ENCODE measurements around the gene KIN. TPM values are rescaled to one million over a fixed set of nuclear protein-coding genes. Genes with fewer than 3 reads are reported as not detected.
A peak's percentile ranks its signal among the peaks of the same experiment; 100 is the strongest.
"Not testable (repeated sequence)": the region's sequence is repeated elsewhere in the genome, so short reads cannot be mapped to it uniquely, and the experiment has no call there.

KIN gene, protein sequence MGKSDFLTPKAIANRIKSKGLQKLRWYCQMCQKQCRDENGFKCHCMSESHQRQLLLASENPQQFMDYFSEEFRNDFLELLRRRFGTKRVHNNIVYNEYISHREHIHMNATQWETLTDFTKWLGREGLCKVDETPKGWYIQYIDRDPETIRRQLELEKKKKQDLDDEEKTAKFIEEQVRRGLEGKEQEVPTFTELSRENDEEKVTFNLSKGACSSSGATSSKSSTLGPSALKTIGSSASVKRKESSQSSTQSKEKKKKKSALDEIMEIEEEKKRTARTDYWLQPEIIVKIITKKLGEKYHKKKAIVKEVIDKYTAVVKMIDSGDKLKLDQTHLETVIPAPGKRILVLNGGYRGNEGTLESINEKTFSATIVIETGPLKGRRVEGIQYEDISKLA
- total RNA-seq (2014; rRNA removed; shearing (Covaris generic)) = 19.6 and 23.0 TPM in 2 replicates

DNA sequence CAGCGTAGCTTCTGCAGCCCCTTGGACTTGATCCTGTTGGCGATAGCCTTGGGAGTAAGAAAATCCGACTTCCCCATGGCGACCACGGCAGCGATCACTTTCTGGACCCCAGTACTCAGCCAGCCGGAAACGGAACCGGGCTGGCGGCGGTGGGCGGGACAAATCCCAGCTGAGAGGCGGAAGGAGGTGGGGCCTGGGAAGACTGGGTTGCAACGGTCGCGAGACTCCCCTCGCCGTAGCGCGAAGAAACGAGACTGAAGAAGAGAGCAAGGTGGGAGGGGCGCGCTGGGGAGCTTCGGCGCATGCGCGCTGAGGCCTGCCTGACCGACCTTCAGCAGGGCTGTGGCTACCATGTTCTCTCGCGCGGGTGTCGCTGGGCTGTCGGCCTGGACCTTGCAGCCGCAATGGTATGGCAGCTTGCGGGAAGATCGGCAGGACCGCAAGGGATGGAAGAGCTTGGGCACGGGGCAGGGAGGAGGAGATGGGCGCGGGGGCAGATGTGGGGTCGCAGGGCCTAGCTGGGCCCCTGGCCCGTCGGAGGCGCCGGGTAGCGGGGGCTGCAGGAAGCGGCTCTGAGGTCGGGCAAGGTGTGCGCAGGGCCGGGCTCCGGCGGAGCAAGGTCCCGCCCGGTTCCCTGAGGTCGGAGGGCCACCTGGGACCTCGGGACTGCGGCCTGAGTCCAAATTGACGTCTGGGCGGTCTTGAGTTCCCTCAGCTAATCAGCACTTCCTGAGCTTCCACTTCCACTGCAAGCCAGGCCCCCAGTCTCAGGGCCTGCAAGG lies at the start of gene KIN, which contains the start of gene ATP5F1C:
Gene KIN (minus strand): TSS at position 137 of the 782 bp plus-strand sequence. CDS start 60 bp downstream, at position 77.
Gene ATP5F1C (plus strand): TSS at position 321 of the 782 bp plus-strand sequence. CDS start 31 bp downstream, at position 352.
- peak; percentile 97 for DNase-seq (ENCODE audit: low spot score)

DNA sequence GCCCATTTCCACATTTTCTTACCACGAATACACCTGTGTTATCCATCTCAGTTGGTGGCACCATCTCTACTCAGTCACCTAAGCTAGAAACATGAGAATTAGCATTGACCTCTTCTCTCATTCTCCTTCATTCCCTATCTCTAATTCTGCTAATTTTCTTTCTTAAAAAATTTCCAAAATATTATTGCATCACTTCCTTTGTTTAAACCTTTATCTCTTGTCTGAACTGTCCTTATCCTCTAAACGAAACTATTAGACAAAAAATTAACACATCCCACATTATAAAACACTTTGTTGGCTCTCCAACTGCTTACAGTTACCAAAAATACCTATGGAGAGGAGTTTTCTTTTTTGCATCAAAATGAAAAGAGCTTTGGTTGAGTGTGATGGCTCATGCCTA lies 48.8 kb upstream of the KIN start:
- no peak for DNase-seq (ENCODE audit: low spot score)

DNA sequence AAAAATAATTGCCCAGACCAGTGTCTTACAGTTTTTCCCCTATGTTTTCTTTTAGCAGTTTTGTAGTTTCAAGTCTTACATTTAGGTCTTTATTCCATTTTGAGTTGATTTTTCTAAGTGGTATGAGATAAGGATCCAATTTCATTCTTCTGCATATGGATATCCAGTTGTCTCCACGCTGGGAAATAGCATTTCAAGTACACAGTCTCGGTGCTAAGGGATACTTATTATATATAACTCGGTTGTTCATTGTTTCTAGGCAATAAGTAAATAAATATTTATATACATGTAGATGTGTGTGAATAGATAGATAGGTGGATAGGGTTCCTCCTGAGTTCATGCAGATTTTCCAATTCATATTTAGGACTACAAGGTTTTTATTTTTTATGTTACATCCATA lies 46.5 kb upstream of the KIN start:
- no peak for DNase-seq (ENCODE audit: low spot score)

DNA sequence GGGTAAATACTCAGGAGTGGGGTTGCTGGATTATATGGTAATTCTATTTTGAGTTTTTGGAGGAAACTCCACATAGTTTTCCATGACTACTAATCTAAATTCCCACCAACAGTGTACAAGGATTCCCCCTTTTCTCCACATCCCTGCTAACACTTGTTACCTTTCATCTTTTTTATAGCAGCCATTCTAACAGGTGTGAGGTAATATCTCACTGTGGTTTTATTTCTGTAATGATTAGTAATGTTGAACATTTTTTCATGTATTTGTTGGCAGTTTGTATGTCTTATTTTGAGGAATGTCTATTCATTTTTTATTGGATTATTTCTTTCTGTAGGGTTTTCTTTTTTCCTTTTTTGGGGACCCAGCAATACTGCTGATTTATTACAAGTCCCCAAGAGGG lies 45.4 kb upstream of the KIN start:
- no peak for DNase-seq (ENCODE audit: low spot score)

DNA sequence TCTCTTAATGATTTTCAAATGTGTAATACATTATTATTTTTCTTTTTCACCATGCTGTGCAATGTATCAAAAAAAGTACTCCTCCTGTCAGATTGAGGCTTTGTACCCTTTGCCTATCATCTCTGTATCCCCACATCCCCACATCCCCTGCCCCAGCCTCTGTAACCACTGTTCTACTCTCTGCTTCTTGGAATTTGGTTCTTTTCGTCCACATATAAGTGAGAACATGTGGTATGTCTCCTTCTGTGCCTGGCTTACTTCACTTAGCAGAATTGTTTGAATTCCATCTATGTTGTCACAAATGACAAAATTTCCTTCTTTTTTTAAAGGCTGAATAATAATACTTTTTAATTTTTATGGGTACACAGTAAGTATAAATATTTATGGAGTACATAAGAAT lies 44.3 kb upstream of the KIN start:
- no peak for DNase-seq (ENCODE audit: low spot score)

DNA sequence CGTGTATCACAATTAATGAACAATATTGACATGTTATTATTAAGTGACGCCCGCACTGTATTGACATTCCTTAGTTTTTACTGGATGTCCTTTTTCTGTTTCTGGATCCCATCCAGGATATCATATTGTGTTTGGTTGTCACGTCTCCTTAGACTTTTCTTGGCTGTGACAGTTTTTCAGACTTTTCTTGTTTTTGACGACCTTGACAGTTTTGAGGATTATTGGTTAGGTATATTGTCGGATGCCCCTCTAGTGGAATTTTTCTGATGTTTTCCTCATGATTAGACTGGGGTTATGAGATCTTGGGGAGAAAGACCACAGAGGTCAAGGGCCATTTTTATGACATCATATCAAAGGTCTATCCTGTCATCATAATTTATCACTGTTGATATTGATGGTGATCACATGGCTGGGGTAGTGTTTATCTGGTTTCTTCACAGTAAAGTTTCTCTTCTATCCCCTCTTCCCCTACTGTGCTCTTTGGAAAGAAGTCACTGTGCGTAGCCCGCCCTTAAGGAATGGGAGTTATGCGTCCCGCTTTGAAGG lies 41.6 kb upstream of the KIN start:
- no peak for DNase-seq (ENCODE audit: low spot score)

DNA sequence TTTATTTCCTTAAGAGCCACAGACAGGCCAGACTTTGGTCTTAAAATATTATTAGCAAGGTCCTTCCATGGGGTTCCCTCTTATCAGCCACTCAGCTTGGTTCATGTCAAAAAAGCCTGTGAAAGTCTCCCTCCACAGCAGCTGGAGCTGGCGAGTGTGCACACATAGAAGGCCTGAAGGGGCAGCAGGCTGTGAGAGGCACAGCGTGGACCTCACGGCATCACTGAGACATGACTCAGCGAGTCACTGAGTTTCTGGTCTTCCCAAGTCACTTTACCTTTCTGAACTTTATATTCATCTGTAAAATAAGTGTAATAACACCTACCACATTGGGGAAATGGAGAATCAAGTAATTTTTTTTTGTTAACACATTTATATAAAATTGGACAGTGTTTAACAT lies 39.2 kb upstream of the KIN start:
- peak; percentile 69 for DNase-seq (ENCODE audit: low spot score)

DNA sequence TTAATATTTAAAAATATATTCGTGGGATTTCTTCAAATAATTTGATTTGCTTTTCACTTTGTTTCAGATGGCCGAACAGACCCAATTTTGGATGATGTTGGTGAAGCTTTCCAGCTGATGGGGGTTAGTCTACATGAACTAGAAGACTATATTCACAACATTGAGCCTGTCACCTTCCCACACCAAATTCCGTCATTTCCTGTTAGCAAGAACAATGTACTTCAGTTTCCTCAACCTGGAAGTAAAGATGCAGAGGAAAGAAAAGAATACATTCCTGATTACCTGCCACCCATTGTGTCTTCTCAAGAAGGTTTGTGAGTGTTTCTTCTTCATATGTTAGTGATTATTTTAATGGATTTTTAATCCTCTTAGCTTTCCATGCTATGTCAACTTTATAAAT lies 36.5 kb upstream of the KIN start:
- DNase-seq (ENCODE audit: low spot score) = no peak

DNA sequence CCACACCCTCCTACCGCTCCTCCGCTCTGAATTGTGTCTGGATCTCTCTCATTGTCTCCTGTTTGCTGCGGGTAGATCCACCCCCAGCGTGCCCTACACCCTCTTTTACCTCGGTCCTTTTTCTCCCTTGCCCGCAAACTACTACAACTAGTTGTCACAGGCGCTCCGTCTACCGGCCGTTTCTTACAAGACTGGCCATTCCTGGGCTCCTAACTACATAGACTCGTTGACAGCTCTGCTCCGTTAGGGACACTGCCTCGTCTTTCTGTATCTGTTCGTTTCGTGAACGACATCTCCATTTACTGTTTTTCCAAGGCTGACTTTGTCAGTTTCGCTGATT lies 31.3 kb upstream of the KIN start:
- peak; percentile 52 for DNase-seq (ENCODE audit: low spot score)

DNA sequence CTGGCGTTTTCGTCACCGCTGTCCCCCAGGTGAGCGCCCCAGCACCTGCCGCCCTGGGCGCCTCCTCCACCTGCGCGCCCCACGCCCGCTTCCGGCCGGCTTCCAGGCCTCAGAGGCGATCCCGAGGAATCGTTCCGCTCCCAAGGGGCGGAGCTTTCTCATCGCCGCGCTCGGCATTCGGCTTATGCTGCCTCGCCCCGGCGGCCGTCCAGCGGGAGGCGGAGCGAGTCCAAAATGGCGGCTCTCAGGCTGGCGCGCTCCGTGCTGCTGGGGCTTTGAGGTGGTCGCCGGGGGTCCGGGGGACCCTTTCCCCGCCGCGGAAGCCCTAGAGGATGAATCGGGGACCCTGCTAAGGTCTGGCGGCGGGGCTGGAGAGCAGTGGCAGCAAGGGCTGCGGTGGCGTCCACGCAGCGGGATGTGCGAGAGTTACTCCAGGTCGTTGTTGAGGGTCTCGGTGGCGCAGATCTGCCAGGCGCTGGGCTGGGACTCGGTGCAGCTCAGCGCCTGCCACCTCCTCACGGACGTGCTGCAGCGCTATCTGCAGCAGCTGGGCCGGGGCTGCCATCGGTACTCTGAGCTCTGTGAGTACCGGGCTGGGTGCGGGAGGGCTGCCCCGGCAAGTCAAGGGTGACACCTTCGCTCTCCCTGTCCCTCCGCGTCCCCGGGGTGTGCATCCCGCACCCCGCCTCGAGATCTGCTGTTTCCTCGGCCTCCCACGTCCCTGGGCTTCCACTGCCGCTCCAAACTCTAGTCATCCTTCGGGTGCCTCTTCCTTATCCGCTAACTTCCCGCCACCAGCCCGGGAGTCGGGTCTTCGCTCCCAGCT lies 30.7 kb upstream of the KIN start, which contains the start of gene TAF3:
Gene TAF3 (plus strand): TSS at position 211 of the 826 bp plus-strand sequence. CDS start 205 bp downstream, at position 416.
- peak; percentile 80 for DNase-seq (ENCODE audit: low spot score)

DNA sequence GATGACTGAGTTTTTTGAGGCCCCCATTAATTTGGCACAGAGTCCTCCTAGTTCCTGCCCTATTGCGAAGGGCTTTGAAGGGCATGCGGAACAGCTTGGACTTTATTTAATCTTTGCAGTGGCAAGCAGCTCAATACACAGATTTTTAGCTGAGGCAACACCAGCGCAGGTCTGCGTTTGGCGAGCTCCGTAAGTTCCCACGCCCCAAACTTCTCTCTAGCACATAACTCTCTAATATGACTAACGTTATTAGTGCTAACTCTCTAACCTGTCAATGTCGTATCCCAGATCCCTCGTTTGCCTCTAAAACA lies 30.1 kb upstream of the KIN start:
- DNase-seq (ENCODE audit: low spot score) = no peak

DNA sequence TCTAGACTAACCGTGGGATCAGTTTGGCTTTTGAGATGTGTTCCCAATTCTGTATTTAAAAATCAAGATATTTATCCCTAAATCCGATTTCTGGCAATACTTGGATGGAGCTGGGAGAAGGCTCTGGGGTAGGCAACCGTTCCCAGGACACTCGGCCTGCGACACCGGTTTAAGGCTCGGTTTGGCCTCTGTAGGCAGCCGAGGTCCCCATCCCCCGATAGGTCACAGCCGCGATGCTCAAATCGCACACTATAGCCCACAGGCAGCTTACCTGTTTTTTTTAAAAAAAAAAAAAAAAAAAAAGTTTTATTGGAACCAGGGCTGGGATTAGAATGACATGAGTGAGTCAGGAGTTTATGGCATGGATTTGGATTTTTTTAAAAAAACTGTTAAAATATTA lies 29.8 kb upstream of the KIN start:
- DNase-seq (ENCODE audit: low spot score) = no peak

DNA sequence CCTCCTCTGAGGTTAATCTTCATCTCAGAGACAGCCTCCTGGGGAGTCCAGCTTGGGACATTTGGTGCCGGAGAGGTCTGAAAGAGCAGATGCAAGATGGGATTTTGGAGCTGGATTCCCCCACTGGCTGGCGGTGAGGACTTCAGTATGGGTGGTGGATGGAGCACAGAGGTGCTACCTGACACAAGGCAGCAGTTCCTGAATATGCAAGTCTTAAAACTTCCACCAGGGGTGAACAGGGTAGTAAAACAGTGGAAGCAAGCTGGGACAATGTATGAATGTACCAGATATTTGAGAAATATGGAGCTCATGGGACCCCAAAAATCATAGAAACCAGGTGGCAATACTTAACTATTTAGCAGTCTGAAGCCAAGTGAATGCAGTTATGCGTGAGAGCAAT lies 25.7 kb upstream of the KIN start:
- DNase-seq (ENCODE audit: low spot score) = no peak

DNA sequence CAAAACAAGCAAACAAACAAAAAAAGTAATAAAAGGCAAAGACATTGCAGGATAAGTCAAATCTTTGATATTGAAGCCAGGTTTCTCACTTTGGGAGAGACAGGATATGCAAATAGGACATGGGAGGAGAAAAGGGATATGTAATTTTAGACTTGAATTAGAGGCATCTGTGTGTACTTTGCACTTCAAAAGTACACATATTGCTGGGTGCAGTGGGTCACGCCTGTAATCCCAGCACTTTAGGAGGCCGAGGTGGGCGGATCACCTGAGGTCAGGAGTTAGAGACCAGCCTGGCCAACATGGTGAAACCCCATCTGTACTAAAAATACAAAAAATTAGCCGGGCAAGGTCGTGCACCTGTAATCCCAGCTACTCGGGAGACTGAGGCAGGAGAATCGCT lies 23.9 kb upstream of the KIN start:
- DNase-seq (ENCODE audit: low spot score) = not testable (repeated sequence)

DNA sequence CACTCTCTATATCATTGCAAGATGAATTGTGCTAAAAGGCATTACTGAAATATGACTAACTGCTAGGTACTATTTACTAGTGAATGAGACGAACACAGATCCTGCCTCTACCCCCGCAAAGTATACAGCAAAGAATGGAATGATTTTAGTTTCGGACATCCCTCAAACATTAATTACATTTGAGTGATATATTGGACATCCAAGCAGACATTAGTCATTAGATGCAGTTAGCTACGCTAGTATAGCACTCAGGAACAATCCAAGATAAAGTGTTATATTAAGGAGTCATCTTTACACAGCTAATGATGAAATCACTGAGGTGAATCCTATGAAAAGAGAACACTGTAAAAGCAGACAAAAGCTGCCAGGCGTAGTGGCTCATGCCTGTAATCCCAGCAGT lies 23.2 kb upstream of the KIN start:
- DNase-seq (ENCODE audit: low spot score) = no peak

DNA sequence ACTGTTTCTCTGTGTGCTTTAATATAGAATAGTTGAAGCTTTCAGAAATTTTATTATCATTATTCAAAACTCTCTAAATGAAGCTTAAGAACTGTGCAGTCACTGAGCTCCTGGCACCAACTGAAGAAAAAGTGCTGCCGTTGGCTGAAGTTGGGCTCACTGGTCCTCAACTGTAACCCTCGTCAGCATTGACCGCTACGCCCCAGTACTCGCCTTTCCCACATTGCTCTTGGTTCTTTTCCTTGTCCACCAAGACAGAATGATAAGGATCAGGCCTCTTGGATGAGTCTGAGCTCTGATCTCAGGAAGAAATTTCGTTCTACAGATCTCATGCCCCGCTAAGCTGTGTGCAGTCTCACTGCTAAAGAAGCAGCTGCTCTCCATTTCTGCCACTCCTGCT lies 22.6 kb upstream of the KIN start:
- DNase-seq (ENCODE audit: low spot score) = no peak

DNA sequence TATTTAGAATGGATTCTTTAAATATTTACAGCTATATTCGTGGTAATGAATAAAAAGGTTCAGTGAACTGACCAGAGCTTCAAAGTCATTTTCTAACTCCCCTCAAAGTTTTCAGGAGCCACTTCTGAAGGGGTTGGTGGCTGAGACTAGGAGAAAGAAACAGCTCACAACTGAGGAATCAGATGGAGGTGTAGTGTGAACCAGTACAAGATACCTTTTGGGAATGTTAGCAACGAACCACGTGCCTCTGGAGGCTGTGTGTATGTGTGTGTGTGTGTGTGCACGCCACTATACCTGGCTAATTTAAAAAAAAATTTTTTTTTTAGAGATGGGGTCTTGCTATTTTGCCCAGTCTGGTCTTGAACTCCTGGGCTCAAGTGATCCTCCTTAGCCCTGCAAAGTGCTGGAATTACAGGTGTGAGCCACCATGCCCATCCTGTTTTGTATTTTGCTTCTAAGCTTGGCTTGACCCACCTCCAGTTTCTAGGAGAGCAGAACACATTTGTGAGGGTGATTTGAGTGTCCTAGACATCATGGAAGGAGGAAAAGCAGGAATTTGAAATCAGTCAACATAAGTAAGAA lies 21.0 kb upstream of the KIN start:
- no peak for DNase-seq (ENCODE audit: low spot score)

DNA sequence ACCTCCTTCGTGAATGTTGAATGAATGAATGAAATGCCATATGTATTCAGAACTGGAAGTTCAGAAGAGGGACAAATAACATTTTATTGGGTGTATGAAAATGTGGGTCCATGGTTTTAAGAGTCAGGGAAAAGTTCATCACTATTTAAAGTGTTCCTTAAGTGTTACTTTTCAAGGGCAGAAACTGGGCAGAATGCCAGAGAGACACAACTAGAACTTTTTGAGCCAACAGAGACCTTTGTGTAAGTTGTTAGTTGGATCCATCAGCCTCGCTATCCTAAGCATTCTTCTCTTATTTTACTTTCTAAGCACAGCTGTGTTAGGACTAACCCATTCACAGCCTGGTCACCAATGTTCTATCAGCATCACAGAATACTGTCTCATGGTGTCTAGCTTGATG lies 16.9 kb upstream of the KIN start:
- no peak for DNase-seq (ENCODE audit: low spot score)

DNA sequence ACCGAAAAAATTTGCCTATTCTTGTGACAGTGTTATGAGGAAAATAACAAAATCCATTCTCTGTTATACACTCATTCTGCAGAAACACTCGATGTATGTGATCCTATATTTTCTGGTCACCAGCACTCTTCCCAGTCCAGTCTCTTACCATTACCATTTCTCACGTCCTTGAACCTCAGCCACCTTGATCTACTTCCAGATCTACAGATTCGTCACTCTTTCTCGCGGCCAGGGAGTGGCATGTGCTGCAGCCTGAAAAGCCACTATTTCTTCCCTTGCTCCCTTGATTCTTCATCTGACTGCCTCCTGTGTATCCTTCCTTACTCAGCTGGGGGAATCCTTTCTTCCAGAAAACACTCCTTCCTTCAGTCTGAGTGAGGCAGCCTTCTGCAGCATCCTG lies 16.4 kb upstream of the KIN start:
- DNase-seq (ENCODE audit: low spot score) = no peak

DNA sequence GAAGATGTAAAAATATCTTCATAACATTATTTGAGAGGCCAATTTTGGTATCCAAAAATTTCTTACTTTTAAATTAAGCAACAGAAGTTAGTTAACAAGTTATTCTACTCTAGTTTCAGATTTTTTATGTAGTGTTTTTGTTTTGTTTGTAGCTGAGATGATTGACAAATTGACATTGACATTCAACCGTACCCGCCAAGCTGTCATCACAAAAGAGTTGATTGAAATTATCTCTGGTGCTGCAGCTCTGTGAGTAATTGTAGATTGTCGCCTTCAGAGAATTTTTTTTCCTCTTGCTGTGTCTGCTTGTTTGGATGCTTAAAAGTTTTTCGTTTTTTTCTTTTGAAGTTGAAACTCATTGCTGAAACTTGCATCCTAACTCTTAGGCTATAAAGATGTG lies 14.8 kb upstream of the KIN start:
- no peak for DNase-seq (ENCODE audit: low spot score)

DNA sequence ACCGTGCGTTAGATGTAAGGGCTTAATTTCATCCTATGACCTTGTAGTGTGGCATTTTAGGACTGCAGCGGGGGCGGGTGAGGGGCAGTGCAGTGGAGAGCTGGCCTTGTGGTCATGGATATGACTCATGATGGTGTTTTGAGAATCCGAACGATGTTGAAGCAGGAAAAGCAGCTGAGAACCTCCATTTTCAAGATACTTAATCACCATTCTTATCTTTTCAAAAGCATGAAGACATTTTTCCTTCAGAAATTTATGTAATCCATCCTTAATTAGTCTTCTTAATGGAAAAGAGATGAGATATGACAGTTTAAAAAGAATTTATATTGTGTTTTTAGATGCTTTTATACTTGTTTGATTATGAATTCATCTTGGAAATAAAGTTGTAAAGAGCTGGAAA lies 9.8 kb upstream of the KIN start:
- peak; percentile 92 for DNase-seq (ENCODE audit: low spot score)

DNA sequence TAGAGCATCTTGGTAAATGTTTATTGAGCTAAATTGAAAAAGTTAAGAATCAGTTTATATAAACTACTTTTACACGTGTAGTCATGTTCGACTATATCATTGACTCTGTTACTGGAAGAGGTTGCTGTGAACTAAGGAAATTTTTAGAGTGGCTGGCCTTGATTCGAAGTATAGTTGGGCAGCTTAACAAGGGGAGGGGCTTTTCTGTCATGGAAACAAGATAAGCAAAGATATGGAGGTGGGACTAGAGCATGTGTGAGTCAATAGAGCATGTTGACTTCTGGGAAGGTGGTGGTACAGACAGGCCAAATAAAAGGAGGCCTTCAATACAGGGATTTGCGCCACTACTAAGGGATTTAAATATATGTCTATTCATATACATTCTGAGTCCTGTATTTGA lies 7.8 kb upstream of the KIN start:
- peak; percentile 69 for DNase-seq (ENCODE audit: low spot score)

All from A172 (cell line).